Fibroblast of villous mesenchyme (primary cell): Measurements from ENCODE around the gene MYCL. TPM values are rescaled to one million over a fixed set of nuclear protein-coding genes. Genes with fewer than 3 reads are reported as not detected.
"Not testable (repeated sequence)": the region's sequence is repeated elsewhere in the genome, so short reads cannot be mapped to it uniquely, and the experiment has no call there.

Experiments used
- DNase-seq: peaks from one replicate; pipeline ENCODE4 v3.0.0-alpha.2; 2010; ENCODE audit warnings: low read depth
- H3K4me3 ChIP-seq: 2 replicates; pipeline ENCODE4 v1.5.1; 2011; ENCODE audit warnings: low read depth, mild to moderate bottlenecking, low read length
- CTCF ChIP-seq: IDR thresholded peaks from 2 replicates; pipeline ENCODE4 v1.5.1; 2012; ENCODE audit warnings: low read depth, mild to moderate bottlenecking, low read length; ENCODE audit not compliant: insufficient read depth
- total RNA-seq: library from RNA; depleted of rRNA; stranded (reverse); fragments of >200 nt; gene quantifications from 2 replicates; pipeline ENCODE4 v1.2.3, GENCODE V29; 2012

MYCL gene
- total RNA-seq, 1 donor: not detected

- peak; percentile 70 for TF ChIP-seq CTCF
- no peak overlapping the region for H3K4me3 ChIP-seq
- DNase-seq: peak; percentile 68
Observed at GRCh38 chr1:39919545-39919944, 17.8 kb upstream of the MYCL start.

GRCh38 chr1:39917825-39918224, 16.1 kb upstream of the MYCL start:
- TF ChIP-seq CTCF: peak; percentile 14
- no peak overlapping the region for H3K4me3 ChIP-seq
- peak; percentile 22 for DNase-seq

GRCh38 chr1:39915499-39916129, 13.9 kb upstream of the MYCL start:
- no peak for DNase-seq
- H3K4me3 ChIP-seq: no peak overlapping the region
- no peak for TF ChIP-seq CTCF

- H3K4me3 ChIP-seq, DNase-seq: not testable (repeated sequence)
Observed at GRCh38 chr1:39913136-39913535, 11.4 kb upstream of the MYCL start.

- no peak for DNase-seq
- no peak for TF ChIP-seq CTCF
- no peak overlapping the region for H3K4me3 ChIP-seq
Observed at GRCh38 chr1:39910263-39910662, 8.5 kb upstream of the MYCL start.

- no peak overlapping the region for H3K4me3 ChIP-seq
- DNase-seq: no peak
- no peak for TF ChIP-seq CTCF
Observed at GRCh38 chr1:39908534-39908933, 6.8 kb upstream of the MYCL start.

GRCh38 chr1:39907528-39908453, 6.1 kb upstream of the MYCL start:
- DNase-seq: no peak
- no peak overlapping the region for H3K4me3 ChIP-seq
- TF ChIP-seq CTCF: no peak
